HepG2 (cell line): ENCODE results near the gene CSPG5. TPM values are rescaled to one million over a fixed set of nuclear protein-coding genes. Genes with fewer than 3 reads are reported as not detected.

ENCODE experiments used
- CBX5 ChIP-seq: sonication (generic); formaldehyde crosslinking; IDR thresholded peaks from 2 replicates; pipeline ENCODE4 v1.4.0; 2020; ENCODE audit warnings: missing genetic modification reagents, borderline replicate concordance
- FOXC1 ChIP-seq: sonication (generic); formaldehyde crosslinking; IDR thresholded peaks from 2 replicates; pipeline ENCODE4 v1.8.0; 2022; ENCODE audit warnings: mild to moderate bottlenecking, missing genetic modification reagents, borderline replicate concordance
- HDAC1 ChIP-seq: sonication (generic); formaldehyde crosslinking; IDR thresholded peaks from 2 replicates; pipeline ENCODE4 v1.5.1; 2020; ENCODE audit warnings: mild to moderate bottlenecking, missing genetic modification reagents
- HOXA9 ChIP-seq: sonication (generic); formaldehyde crosslinking; IDR thresholded peaks from 2 replicates; pipeline ENCODE4 v1.8.1; 2022; ENCODE audit warnings: missing genetic modification reagents, mild to moderate bottlenecking, moderate library complexity, borderline replicate concordance
- LBX2 ChIP-seq: sonication (generic); formaldehyde crosslinking; IDR thresholded peaks from 2 replicates; pipeline ENCODE4 v1.5.0; 2020; ENCODE audit warnings: missing genetic modification reagents, mild to moderate bottlenecking, borderline replicate concordance
- MBNL3 ChIP-seq: fragments of 250-450 bp; sonication (Bioruptor Pico); conservative IDR thresholded peaks from 2 replicates; pipeline ENCODE4 v1.8.0; 2022; ENCODE audit warnings: mild to moderate bottlenecking, inconsistent platforms
- MED8 ChIP-seq: sonication (generic); formaldehyde crosslinking; IDR thresholded peaks from 2 replicates; pipeline ENCODE4 v1.8.1; 2023; ENCODE audit warnings: mild to moderate bottlenecking, missing genetic modification reagents; ENCODE audit not compliant: insufficient replicate concordance
- NKX3-1 ChIP-seq: sonication (generic); formaldehyde crosslinking; IDR thresholded peaks from 2 replicates; pipeline ENCODE4 v1.5.0; 2020; ENCODE audit warnings: missing genetic modification reagents
- PAWR ChIP-seq: sonication (generic); formaldehyde crosslinking; IDR thresholded peaks from 2 replicates; pipeline ENCODE4 v1.4.0; 2020; ENCODE audit warnings: missing genetic modification reagents, mild to moderate bottlenecking, borderline replicate concordance
- RELA ChIP-seq: sonication (generic); formaldehyde crosslinking; IDR thresholded peaks from 2 replicates; pipeline ENCODE4 v1.4.0; 2020; ENCODE audit warnings: missing genetic modification reagents
- RFXAP ChIP-seq: sonication (generic); formaldehyde crosslinking; IDR thresholded peaks from 2 replicates; pipeline ENCODE4 v1.4.0; 2020; ENCODE audit warnings: missing genetic modification reagents, borderline replicate concordance
- TAF15 ChIP-seq: fragments of 200-400 bp; formaldehyde crosslinking; IDR thresholded peaks from one replicate; pipeline ENCODE4 v1.6.1; 2018; ENCODE audit warnings: mild to moderate bottlenecking, low read depth, low read length; ENCODE audit not compliant: poor library complexity, severe bottlenecking
- TFAP4 ChIP-seq: sonication (generic); IDR thresholded peaks from 2 replicates; pipeline ENCODE4 v1.6.1; 2016; ENCODE audit warnings: low read depth, borderline replicate concordance
- TGIF2 ChIP-seq: IDR thresholded peaks from 2 replicates; pipeline ENCODE4 v1.6.1; 2016; ENCODE audit warnings: control low read depth, missing compliant biosample characterization
- THAP9 ChIP-seq: sonication (generic); formaldehyde crosslinking; IDR thresholded peaks from 2 replicates; pipeline ENCODE4; 2020; ENCODE audit warnings: missing genetic modification reagents, mild to moderate bottlenecking, borderline replicate concordance
- ZBTB7A ChIP-seq: sonication (generic); formaldehyde crosslinking; IDR thresholded peaks from 2 replicates; pipeline ENCODE4 v1.8.0; 2022; ENCODE audit warnings: mild to moderate bottlenecking, missing genetic modification reagents
- ZFP36 ChIP-seq: fragments of 150-350 bp; IDR thresholded peaks from 2 replicates; pipeline ENCODE4 v1.6.1; 2018; ENCODE audit warnings: borderline replicate concordance, low read length, low read depth; ENCODE audit not compliant: partially characterized antibody
- ZNF224 ChIP-seq: sonication (generic); formaldehyde crosslinking; IDR thresholded peaks from 2 replicates; pipeline ENCODE4 v1.5.0; 2020; ENCODE audit warnings: mild to moderate bottlenecking, missing genetic modification reagents
- ZNF235 ChIP-seq: sonication (generic); formaldehyde crosslinking; IDR thresholded peaks from 2 replicates; pipeline ENCODE4 v1.8.1; 2023; ENCODE audit warnings: mild to moderate bottlenecking, missing genetic modification reagents, borderline replicate concordance
- ZNF350 ChIP-seq: sonication (generic); formaldehyde crosslinking; IDR thresholded peaks from 2 replicates; pipeline ENCODE4 v1.4.0; 2020; ENCODE audit warnings: mild to moderate bottlenecking, low read depth, missing genetic modification reagents, borderline replicate concordance
- ZNF563 ChIP-seq: sonication (generic); formaldehyde crosslinking; IDR thresholded peaks from 2 replicates; pipeline ENCODE4 v1.8.0; 2022; ENCODE audit warnings: mild to moderate bottlenecking, moderate library complexity, missing genetic modification reagents
- ZSCAN25 ChIP-seq: sonication (generic); formaldehyde crosslinking; IDR thresholded peaks from 2 replicates; pipeline ENCODE4 v1.8.0; 2022; ENCODE audit warnings: mild to moderate bottlenecking, missing genetic modification reagents
- polyA plus RNA-seq, 8 experiments: library from polyadenylated mRNA; depleted of rRNA in 3 of 8; stranded (reverse) in 7 of 8; unstranded in 1 of 8; fragments of >200 nt; fragmentation: Illumina TruSeq in 4 of 8; extraction: Trizol in 4 of 8; gene quantifications; 2 replicates each; pipeline versions ENCODE4 v1.2.1 to v1.2.3, GENCODE V29; 2011 to 2016; ENCODE audit warnings: low read depth in 4 of 8, missing spikeins in 1 of 8, mixed read lengths in 1 of 8; ENCODE audit not compliant: insufficient read depth in 1 of 8
- total RNA-seq, 5 experiments: library from RNA; depleted of rRNA; stranded (reverse); fragments of >200 nt; fragmentation: Illumina TruSeq; extraction: Trizol; gene quantifications; 2 replicates each; pipeline ENCODE4 v1.2.3, GENCODE V29; 2016; ENCODE audit warnings: low read depth in 1 of 5
- TF ChIP-seq, protein P1 (sequence below): IDR thresholded peaks from 2 replicates; pipeline ENCODE4 v1.6.1; 2016; ENCODE audit warnings: control low read depth
- TF ChIP-seq, protein P2 (sequence below): sonication (generic); formaldehyde crosslinking; IDR thresholded peaks from 2 replicates; pipeline ENCODE4 v1.8.1; 2023; ENCODE audit warnings: mild to moderate bottlenecking, missing genetic modification reagents, borderline replicate concordance

CSPG5 gene
- total and polyA plus RNA-seq, 2 of the 13 experiments (the other 11 are each of a cell fraction or from before 2014, with no cell fraction given) = 0.07 to 0.15 TPM

- TF ChIP-seq ZNF224 = 0 out of 2 replicates have a peak, but pooled peaks have one; percentile 18
- no peak for TF ChIP-seq RELA (CRISPR knock-in tag)
- TF ChIP-seq FOXC1 (CRISPR knock-in tag) = peak; percentile 84
- TF ChIP-seq NKX3-1 = peak; percentile 15
- TF ChIP-seq, protein P1, sequence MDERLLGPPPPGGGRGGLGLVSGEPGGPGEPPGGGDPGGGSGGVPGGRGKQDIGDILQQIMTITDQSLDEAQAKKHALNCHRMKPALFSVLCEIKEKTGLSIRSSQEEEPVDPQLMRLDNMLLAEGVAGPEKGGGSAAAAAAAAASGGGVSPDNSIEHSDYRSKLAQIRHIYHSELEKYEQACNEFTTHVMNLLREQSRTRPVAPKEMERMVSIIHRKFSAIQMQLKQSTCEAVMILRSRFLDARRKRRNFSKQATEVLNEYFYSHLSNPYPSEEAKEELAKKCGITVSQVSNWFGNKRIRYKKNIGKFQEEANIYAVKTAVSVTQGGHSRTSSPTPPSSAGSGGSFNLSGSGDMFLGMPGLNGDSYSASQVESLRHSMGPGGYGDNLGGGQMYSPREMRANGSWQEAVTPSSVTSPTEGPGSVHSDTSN (CRISPR knock-in tag) = no peak
- TF ChIP-seq ZNF350 (CRISPR knock-in tag) = peak; percentile 86; the same call in 1 of the 2 replicates
- TF ChIP-seq TGIF2 = no peak
- TF ChIP-seq THAP9 = peak; percentile 77
- TF ChIP-seq, protein P2, sequence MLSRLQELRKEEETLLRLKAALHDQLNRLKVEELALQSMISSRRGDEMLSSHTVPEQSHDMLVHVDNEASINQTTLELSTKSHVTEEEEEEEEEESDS = no peak
- no peak for TF ChIP-seq PAWR (CRISPR knock-in tag)
- no peak for TF ChIP-seq ZBTB7A (CRISPR knock-in tag)
- peak; percentile 54 for TF ChIP-seq MED8 (CRISPR knock-in tag)
- TF ChIP-seq RFXAP (CRISPR knock-in tag) = peak; percentile 21; the same call in 1 of the 2 replicates
- no peak for TF ChIP-seq LBX2 (CRISPR knock-in tag)
- 0 out of 2 replicates have a peak, but pooled peaks have one; percentile 14 for TF ChIP-seq CBX5 (CRISPR knock-in tag)
- TF ChIP-seq ZSCAN25 (CRISPR knock-in tag) = peak; percentile 46; the same call in 1 of the 2 replicates
- peak; percentile 53; the same call in 1 of the 2 replicates for TF ChIP-seq ZNF235 (CRISPR knock-in tag)
- TF ChIP-seq TAF15 = peak; percentile 36
- TF ChIP-seq ZNF563 (CRISPR knock-in tag) = peak; percentile 61; the same call in 1 of the 2 replicates
- 0 out of 2 replicates have a peak, but pooled peaks have one; percentile 53 for TF ChIP-seq HDAC1
- TF ChIP-seq ZFP36 = no peak
- no peak for TF ChIP-seq HOXA9 (CRISPR knock-in tag)
- peak; percentile 55; the same call in 1 of the 2 replicates for TF ChIP-seq TFAP4
- no peak for TF ChIP-seq MBNL3 (CRISPR knock-in tag)
Measured at GRCh38 chr3:47513125-47513929, 65.3 kb downstream of the CSPG5 start, which contains the start of gene ELP6 (continued).
